K562 (cell line): Measurements from ENCODE around the gene KIF4B. TPM values are rescaled to one million over a fixed set of nuclear protein-coding genes. Genes with fewer than 3 reads are reported as not detected.

Experiments used
- ATAC-seq: fragments of 200-7000 bp; cut with Tn5 transposase; 3 replicates; pipeline ENCODE4 v1.9.1; 2020; ENCODE audit warnings: moderate library complexity
- BruUV-seq: library from RNA; stranded (reverse); fragments of 400-500 nt; replicated peaks from 2 replicates; lab custom pipeline; 2021; lab: Mats Ljungman, UMichigan
- CTCF ChIA-PET: fragments of 300-600 bp; formaldehyde crosslinking; extraction: SDS; loops from one replicate; lab custom pipeline; 2021; ENCODE audit warnings: low intra/inter-chr PET ratio; lab: Yijun Ruan, JAX
- POLR2A ChIA-PET: fragments of 300-600, 350-650 bp; sonication (Branson Sonifier 250); formaldehyde crosslinking; extraction: SDS; loops from one replicate; lab custom pipeline; 2021; ENCODE audit warnings: antibody characterized with exemption, inconsistent platforms; lab: Yijun Ruan, JAX
- DNase-seq, 4 experiments: peaks; one replicate each; pipeline versions ENCODE4 v3.0.0 to v3.0.0-alpha.2; 2011 to 2018; ENCODE audit warnings: low spot score in 3 of 4, mixed read lengths in 3 of 4; ENCODE audit errors: extremely low read depth in 1 of 4
- FAIRE-seq: peaks from 2 replicates; lab custom pipeline; 2011; peaks lifted over from hg19 to GRCh38; lab: Jason Lieb, UNC
- H2AFZ ChIP-seq: 2 replicates; pipeline ENCODE4 v1.6.0; 2011; ENCODE audit warnings: low read depth, low read length, control low read depth, inconsistent platforms
- H3K27ac ChIP-seq: fragments of 200-600 bp; 3 replicates; pipeline ENCODE4 v1.8.0; 2011; ENCODE audit warnings: low read depth, mild to moderate bottlenecking, control low read depth, inconsistent platforms, low read length, moderate library complexity, mixed read lengths; ENCODE audit errors: extremely low read depth
- H3K27me3 ChIP-seq, 2 experiments: fragments of 300-600 bp in 1 of 2; 2 replicates in 1 of 2; 3 replicates in 1 of 2; pipeline versions ENCODE4 v1.6.0 to v1.8.0; 2011; ENCODE audit warnings: inconsistent platforms in 2 of 2, low read length in 2 of 2, mild to moderate bottlenecking in 1 of 2, mixed read lengths in 1 of 2, moderate library complexity in 1 of 2; ENCODE audit not compliant: control insufficient read depth in 2 of 2, insufficient read depth in 2 of 2
- H3K36me3 ChIP-seq: fragments of 300-600 bp; 3 replicates; pipeline ENCODE4 v1.8.0; 2011; ENCODE audit warnings: mild to moderate bottlenecking, low read length, inconsistent platforms; ENCODE audit not compliant: control insufficient read depth, insufficient read depth
- H3K4me1 ChIP-seq, 2 experiments: fragments of 200-600 bp in 1 of 2; replicated peaks in 1 of 2; 2 replicates in 1 of 2; 3 replicates in 1 of 2; pipeline versions ENCODE4 v1.5.1 to v1.8.0; 2011; ENCODE audit warnings: inconsistent platforms in 2 of 2, low read length in 2 of 2, mild to moderate bottlenecking in 1 of 2, mixed read lengths in 1 of 2, moderate library complexity in 1 of 2; ENCODE audit not compliant: control insufficient read depth in 2 of 2, insufficient read depth in 2 of 2
- H3K4me2 ChIP-seq: 2 replicates; pipeline ENCODE4 v1.6.1; 2011; ENCODE audit warnings: low read length, control low read depth, inconsistent platforms, mixed read lengths; ENCODE audit not compliant: insufficient read depth
- H3K4me3 ChIP-seq: fragments of 200-600 bp; sonication (generic), shearing (Covaris generic); 2 replicates; pipeline ENCODE4 v1.5.1; 2016; ENCODE audit warnings: control low read depth, inconsistent platforms
- H3K79me2 ChIP-seq: fragments of 200-600 bp; 3 replicates; pipeline ENCODE4 v1.8.0; 2011; ENCODE audit warnings: low read length, inconsistent platforms; ENCODE audit not compliant: control insufficient read depth, insufficient read depth
- H3K9ac ChIP-seq, 2 experiments: 2 replicates each; pipeline versions ENCODE4 v1.6.0 to v1.6.1; 2011; ENCODE audit warnings: low read depth in 2 of 2, low read length in 2 of 2, control low read depth in 1 of 2, inconsistent platforms in 1 of 2, mild to moderate bottlenecking in 1 of 2, mixed read lengths in 1 of 2; ENCODE audit not compliant: insufficient read depth in 1 of 2
- H3K9me1 ChIP-seq: one replicate; pipeline ENCODE4 v1.6.0; 2011; ENCODE audit warnings: inconsistent platforms, mild to moderate bottlenecking, low read length, moderate library complexity; ENCODE audit not compliant: control insufficient read depth, insufficient read depth
- H3K9me3 ChIP-seq: replicated peaks from 2 replicates; pipeline ENCODE4 v1.5.1; 2011; ENCODE audit warnings: low read depth, low read length, inconsistent platforms; ENCODE audit not compliant: control insufficient read depth, insufficient read depth
- H4K20me1 ChIP-seq: replicated peaks from 2 replicates; pipeline ENCODE4 v1.6.1; 2011; ENCODE audit warnings: low read length, inconsistent platforms, mixed read lengths; ENCODE audit not compliant: control insufficient read depth, insufficient read depth
- CAMTA2 ChIP-seq: fragments of 250-450 bp; sonication (Bioruptor Pico); conservative IDR thresholded peaks from 2 replicates; pipeline ENCODE4 v1.5.1; 2022
- CHCHD3 ChIP-seq: fragments of 250-450 bp; sonication (Bioruptor Pico); IDR thresholded peaks from 2 replicates; pipeline ENCODE4 v2.1.2; 2022; ENCODE audit warnings: mild to moderate bottlenecking
- E2F8 ChIP-seq: fragments of 450-650 bp; IDR thresholded peaks from 2 replicates; pipeline ENCODE4 v1.7.1; 2018; ENCODE audit warnings: mild to moderate bottlenecking, low read depth; ENCODE audit not compliant: partially characterized antibody
- EGR1 ChIP-seq: fragments of 450-650 bp; conservative IDR thresholded peaks from 2 replicates; pipeline ENCODE4 v1.6.1; 2017; ENCODE audit warnings: mild to moderate bottlenecking
- FIP1L1 ChIP-seq: fragments of 200-400 bp; formaldehyde crosslinking; IDR thresholded peaks from 2 replicates; pipeline ENCODE4 v1.6.1; 2018; ENCODE audit warnings: mild to moderate bottlenecking, low read depth, low read length; ENCODE audit not compliant: poor library complexity, severe bottlenecking
- FOXA3 ChIP-seq, 2 experiments: fragments of 450-650 bp in 1 of 2; sonication (generic) in 1 of 2; formaldehyde crosslinking; IDR thresholded peaks in 1 of 2; conservative IDR thresholded peaks in 1 of 2; 2 replicates each; pipeline versions ENCODE4 v1.4.0 to v1.8.0; 2020 to 2022; ENCODE audit warnings: mild to moderate bottlenecking in 2 of 2, missing genetic modification reagents in 1 of 2
- IFI16 ChIP-seq: fragments of 250-450 bp; sonication (Bioruptor Pico); IDR thresholded peaks from 2 replicates; pipeline ENCODE4 v2.1.2; 2022; ENCODE audit warnings: mild to moderate bottlenecking, inconsistent platforms
- NFE2 ChIP-seq: IDR thresholded peaks from 2 replicates; pipeline ENCODE4 v1.6.1; 2014; ENCODE audit warnings: antibody characterized with exemption, low read depth
- RBFOX2 ChIP-seq: fragments of 200-400 bp; formaldehyde crosslinking; IDR thresholded peaks from 2 replicates; pipeline ENCODE4 v1.6.1; 2017; ENCODE audit warnings: low read depth, mild to moderate bottlenecking, low read length, moderate library complexity
- ZNF133 ChIP-seq: fragments of 250-450 bp; sonication (Bioruptor Pico); IDR thresholded peaks from 2 replicates; pipeline ENCODE4 v1.4.0; 2020; ENCODE audit warnings: mild to moderate bottlenecking
- ZNF830 ChIP-seq: fragments of 250-450 bp; sonication (Bioruptor Pico); IDR thresholded peaks from 2 replicates; pipeline ENCODE4 v1.5.0; 2021; ENCODE audit warnings: mild to moderate bottlenecking
- WGBS: fragments of 100-300 bp; shearing (Covaris generic); methylation state at CpG from one replicate; pipeline ENCODE4 v1.1.6; 2016; ENCODE audit warnings: low coverage, mixed read lengths; ENCODE audit not compliant: insufficient coverage; ENCODE audit errors: missing lambda C conversion rate; 5-methylcytosine and 5-hydroxymethylcytosine counted together
- in situ Hi-C: fragments of 300-500 bp; cut with MboI; formaldehyde crosslinking; loops from 4 replicates; pipeline ENCODE4 v1.15.0; 2018; ENCODE audit warnings: inconsistent platforms, mixed read lengths
- intact Hi-C: fragments of 100-400 bp; cut with micrococcal nuclease; formaldehyde crosslinking; loops from 2 replicates; pipeline ENCODE4 v1.14.2; 2022
- polyA plus RNA-seq, 8 experiments: library from polyadenylated mRNA; depleted of rRNA in 4 of 8; stranded (reverse) in 5 of 8; unstranded in 3 of 8; fragments of >200 nt; fragmentation: Nextera tagmentation in 2 of 8; fragmentation: Illumina TruSeq in 1 of 8; extraction: Ambion mirVana in 2 of 8; extraction: Trizol in 1 of 8; gene quantifications; 2 replicates each; pipeline versions ENCODE4 v1.2.1 to v1.2.3, GENCODE V29; 2011 to 2014; ENCODE audit warnings: inconsistent platforms in 1 of 8, missing spikeins in 1 of 8
- total RNA-seq, 7 experiments: library from RNA; depleted of rRNA in 6 of 7; stranded (reverse); fragments of >200 nt in 6 of 7; fragmentation: Illumina TruSeq in 2 of 7; extraction: Trizol in 2 of 7; gene quantifications; 2 replicates each; pipeline versions ENCODE4 v1.2.1 to v1.2.3, GENCODE V29; 2011 to 2021; ENCODE audit warnings: low replicate concordance in 1 of 7

Gene KIF4B
- total and polyA plus RNA-seq, 9 of the 15 experiments (the other 6 are each of a cell fraction or from before 2014, with no cell fraction given) = 0.01 to 0.09 (median 0.07) TPM; not detected in 2

GRCh38 chr5:155064580-155064979 is 51.0 kb downstream of the KIF4B start:
- ATAC-seq (no peak), FAIRE-seq (no peak), DNase-seq (no peak)
- ChIA-PET POLR2A (no interaction called here), CTCF (no interaction called here)
- Histone ChIP-seq H3K9ac (no peak overlapping the region), H3K4me2 (no peak overlapping the region), H3K27me3 (no peaks in the 10 kb centered on the region; a peak in 5 of 5 replicates), H3K36me3 (no peaks in the 10 kb centered on the region), H3K9me1 (no peaks in the 10 kb centered on the region), H3K79me2 (no peaks in the 10 kb centered on the region), H3K4me1 (no peaks in the 10 kb centered on the region), H3K4me3 (no peak overlapping the region), H3K27ac (no peak overlapping the region), H3K9me3 (no peaks in the 10 kb centered on the region), H4K20me1 (no peaks in the 10 kb centered on the region), H2AFZ (no peak overlapping the region)
- no peak for TF ChIP-seq ZNF830 (CRISPR knock-in tag)
- no peak for TF ChIP-seq CHCHD3 (CRISPR knock-in tag)
- TF ChIP-seq CAMTA2 (CRISPR knock-in tag) = no peak
- no peak for TF ChIP-seq NFE2
- no peak for TF ChIP-seq ZNF133
- no peak for TF ChIP-seq FIP1L1
- TF ChIP-seq E2F8 = no peak
- no peak for TF ChIP-seq RBFOX2
- TF ChIP-seq IFI16 (CRISPR knock-in tag) = no peak
- TF ChIP-seq EGR1 = no peak
- TF ChIP-seq FOXA3 (CRISPR knock-in tag; conservative IDR thresholded peaks at IDR 0.05 in 1 of 2, IDR thresholded peaks at IDR 0.05 in 1 of 2) = no peak
- in situ Hi-C loops (no loop called here), intact Hi-C loops (no loop called here)
- WGBS = 0% methylated on average over 6 of the region's 6 CpGs
- no TSS peak for BruUV-seq
